Osteoblast (primary cell): Measurements from ENCODE around the gene INTS7. TPM values are rescaled to one million over a fixed set of nuclear protein-coding genes. Genes with fewer than 3 reads are reported as not detected.
"Not testable (repeated sequence)": the region's sequence is repeated elsewhere in the genome, so short reads cannot be mapped to it uniquely, and the experiment has no call there.

ENCODE experiments used
- DNase-seq: peaks from one replicate; pipeline ENCODE4 v3.0.0; 2011; ENCODE audit warnings: low spot score, mixed read lengths; ENCODE audit not compliant: insufficient read length; ENCODE audit errors: missing footprints
- H2AFZ ChIP-seq: 2 replicates; pipeline ENCODE4 v1.6.0; 2011; ENCODE audit warnings: mild to moderate bottlenecking, low read length
- H3K27ac ChIP-seq: 2 replicates; pipeline ENCODE4 v1.5.1; 2011; ENCODE audit warnings: mild to moderate bottlenecking, low read depth, low read length, moderate library complexity
- H3K27me3 ChIP-seq: 2 replicates; pipeline ENCODE4 v1.6.0; 2012; ENCODE audit warnings: mild to moderate bottlenecking, control low read depth, inconsistent platforms, low read length, moderate library complexity; ENCODE audit not compliant: insufficient read depth
- H3K36me3 ChIP-seq: 2 replicates; pipeline ENCODE4 v1.5.1; 2011; ENCODE audit warnings: mild to moderate bottlenecking, low read length, control low read depth, moderate library complexity; ENCODE audit not compliant: insufficient read depth
- H3K4me1 ChIP-seq: 2 replicates; pipeline ENCODE4 v1.5.1; 2011; ENCODE audit warnings: mild to moderate bottlenecking, low read length, control low read depth, moderate library complexity; ENCODE audit not compliant: insufficient read depth
- H3K4me2 ChIP-seq: 2 replicates; pipeline ENCODE4 v1.6.0; 2011; ENCODE audit warnings: mild to moderate bottlenecking, low read length; ENCODE audit not compliant: insufficient read depth
- H3K4me3 ChIP-seq: fragments of 200-600 bp; sonication (generic); 3 replicates; pipeline ENCODE4 v1.5.1; 2012; ENCODE audit warnings: mild to moderate bottlenecking, low read length, inconsistent platforms; ENCODE audit not compliant: insufficient read depth
- H3K79me2 ChIP-seq: 2 replicates; pipeline ENCODE4 v1.6.0; 2012; ENCODE audit warnings: mild to moderate bottlenecking, low read length, control low read depth, inconsistent platforms; ENCODE audit not compliant: insufficient read depth
- H3K9me3 ChIP-seq: 2 replicates; pipeline ENCODE4 v1.5.1; 2011; ENCODE audit warnings: low read depth, low read length, control low read depth
- H4K20me1 ChIP-seq: 2 replicates; pipeline ENCODE4 v1.6.0; 2012; ENCODE audit warnings: mild to moderate bottlenecking, low read length, control low read depth; ENCODE audit not compliant: insufficient read depth
- total RNA-seq: library from RNA; depleted of rRNA; stranded (reverse); fragments of >200 nt; gene quantifications from 2 replicates; pipeline ENCODE4 v1.2.3, GENCODE V29; 2012
- TF ChIP-seq, protein P1 (sequence below): IDR thresholded peaks from 2 replicates; pipeline ENCODE4 v1.5.1; 2011; ENCODE audit warnings: mild to moderate bottlenecking, low read depth, low read length, moderate library complexity; ENCODE audit errors: extremely low read depth

The INTS7 gene
- total RNA-seq, 1 donor: 20.3 TPM

DNA sequence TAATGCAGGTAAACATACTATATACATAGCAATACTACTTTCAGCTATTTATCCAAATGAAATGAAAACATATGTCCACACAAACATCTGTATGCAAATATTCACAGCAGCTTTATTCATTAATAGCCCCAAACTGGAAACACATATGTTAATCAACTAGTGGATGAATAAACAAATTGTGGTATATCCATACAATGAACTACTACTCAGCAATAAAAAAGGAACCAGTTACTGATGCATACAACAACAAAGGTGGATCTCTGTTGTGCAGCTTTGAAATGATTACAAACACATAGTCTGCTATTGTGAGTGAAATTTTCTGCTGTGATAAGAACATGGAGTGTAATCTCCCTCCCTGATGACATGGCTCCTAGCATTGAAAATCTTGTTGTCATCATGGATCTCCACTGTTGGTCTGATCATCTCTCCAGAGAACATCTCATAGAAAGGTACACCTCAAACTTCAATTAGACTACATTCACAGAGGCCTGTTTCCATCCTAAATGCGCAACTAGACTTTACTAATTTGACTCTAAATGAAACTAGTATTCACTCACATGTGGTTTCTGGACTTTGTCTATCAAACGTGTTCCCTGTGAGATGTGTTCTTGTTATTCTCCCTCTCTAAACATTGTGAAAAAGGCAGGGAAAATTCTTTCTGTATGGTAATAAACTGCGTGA, 10.7 kb downstream of the INTS7 start:
- peaks cover 5% of the 10 kb centered on the region for H3K4me1 ChIP-seq

DNA sequence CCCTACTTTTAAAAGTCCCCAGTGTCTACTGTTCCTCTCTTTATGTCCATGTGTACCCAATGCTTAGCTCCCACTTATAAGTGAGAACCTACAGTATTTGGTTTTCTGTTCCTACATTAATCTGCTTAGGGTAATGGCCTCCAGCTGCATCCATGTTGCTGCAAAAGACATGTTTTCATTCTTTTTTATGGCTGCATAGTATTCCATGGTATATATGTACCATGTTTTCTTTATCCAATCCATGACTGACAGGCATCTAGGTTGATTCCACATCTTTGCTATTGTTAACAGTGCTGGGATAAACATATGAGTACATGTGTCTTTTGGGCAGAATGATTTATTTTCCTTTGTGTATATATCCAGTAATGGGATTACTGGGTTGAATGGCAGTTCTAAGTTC, 12.4 kb downstream of the INTS7 start:
- not testable (repeated sequence) for H3K27me3 ChIP-seq, H3K9me3 ChIP-seq, H2AFZ ChIP-seq, H3K36me3 ChIP-seq, H3K4me1 ChIP-seq, H4K20me1 ChIP-seq, H3K4me2 ChIP-seq, H3K4me3 ChIP-seq, DNase-seq, H3K27ac ChIP-seq
- peaks cover 64% of the 10 kb centered on the region for H3K79me2 ChIP-seq

More for the DNA sequence above, 10.7 kb downstream of the INTS7 start:
- Histone ChIP-seq H3K27me3 (no peaks in the 10 kb centered on the region), H4K20me1 (no peaks in the 10 kb centered on the region), H3K27ac (no peak overlapping the region), H3K9me3 (no peaks in the 10 kb centered on the region), H3K79me2 (peaks cover 81% of the 10 kb centered on the region), H2AFZ (no peak overlapping the region), H3K4me2 (no peak overlapping the region), H3K4me3 (no peak overlapping the region), H3K36me3 (peaks cover 3% of the 10 kb centered on the region)
- no peak for DNase-seq
- TF ChIP-seq, protein P1, sequence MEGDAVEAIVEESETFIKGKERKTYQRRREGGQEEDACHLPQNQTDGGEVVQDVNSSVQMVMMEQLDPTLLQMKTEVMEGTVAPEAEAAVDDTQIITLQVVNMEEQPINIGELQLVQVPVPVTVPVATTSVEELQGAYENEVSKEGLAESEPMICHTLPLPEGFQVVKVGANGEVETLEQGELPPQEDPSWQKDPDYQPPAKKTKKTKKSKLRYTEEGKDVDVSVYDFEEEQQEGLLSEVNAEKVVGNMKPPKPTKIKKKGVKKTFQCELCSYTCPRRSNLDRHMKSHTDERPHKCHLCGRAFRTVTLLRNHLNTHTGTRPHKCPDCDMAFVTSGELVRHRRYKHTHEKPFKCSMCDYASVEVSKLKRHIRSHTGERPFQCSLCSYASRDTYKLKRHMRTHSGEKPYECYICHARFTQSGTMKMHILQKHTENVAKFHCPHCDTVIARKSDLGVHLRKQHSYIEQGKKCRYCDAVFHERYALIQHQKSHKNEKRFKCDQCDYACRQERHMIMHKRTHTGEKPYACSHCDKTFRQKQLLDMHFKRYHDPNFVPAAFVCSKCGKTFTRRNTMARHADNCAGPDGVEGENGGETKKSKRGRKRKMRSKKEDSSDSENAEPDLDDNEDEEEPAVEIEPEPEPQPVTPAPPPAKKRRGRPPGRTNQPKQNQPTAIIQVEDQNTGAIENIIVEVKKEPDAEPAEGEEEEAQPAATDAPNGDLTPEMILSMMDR: no peak

DNA sequence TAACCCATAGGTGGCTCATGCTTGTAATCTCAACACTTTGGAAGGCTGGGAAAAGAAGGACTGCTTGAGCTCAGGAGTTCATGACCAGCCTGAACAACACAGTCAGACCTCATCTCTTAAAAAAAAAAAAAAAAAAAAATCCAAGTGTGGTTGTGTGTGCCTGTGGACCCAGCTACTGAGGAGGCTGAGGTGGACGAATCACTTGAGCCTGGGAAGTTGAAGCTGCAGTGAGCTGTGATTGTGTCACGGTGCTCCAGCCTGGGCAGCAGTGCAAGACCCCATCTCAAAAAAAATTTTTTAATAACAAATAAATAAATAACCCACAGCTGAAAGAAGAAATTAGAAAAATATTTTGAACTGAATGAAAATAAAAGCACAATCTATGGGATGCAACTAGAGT, 13.8 kb downstream of the INTS7 start:
- Histone ChIP-seq H2AFZ (no peak overlapping the region), H3K4me1 (no peaks in the 10 kb centered on the region), H4K20me1 (no peaks in the 10 kb centered on the region), H3K4me3 (no peak overlapping the region), H3K9me3 (no peaks in the 10 kb centered on the region), H3K4me2 (no peak overlapping the region), H3K36me3 (peaks cover 7% of the 10 kb centered on the region), H3K27me3 (no peaks in the 10 kb centered on the region), H3K79me2 (peaks cover 50% of the 10 kb centered on the region), H3K27ac (no peak overlapping the region)
- DNase-seq: no peak
- TF ChIP-seq, protein P1: no peak

DNA sequence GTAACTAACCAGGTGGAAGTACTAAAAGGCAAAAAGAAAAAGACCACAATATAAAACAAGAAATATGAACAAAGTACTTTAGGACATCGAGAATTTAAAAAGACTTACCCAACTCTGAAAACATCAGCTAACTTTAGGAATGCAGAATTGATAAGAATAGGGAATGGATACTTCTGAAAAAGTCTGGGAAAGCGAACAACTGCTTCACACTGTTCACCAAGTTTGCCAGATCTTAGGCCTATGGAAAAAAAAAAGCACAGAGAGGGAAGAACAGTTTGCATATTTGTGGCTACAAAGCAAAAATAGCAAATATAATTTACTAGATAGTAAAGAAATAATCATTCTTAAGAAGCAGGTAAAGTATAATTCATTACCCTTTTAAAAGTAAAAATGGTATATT, 14.4 kb downstream of the INTS7 start:
- Histone ChIP-seq H3K79me2 (peaks cover 44% of the 10 kb centered on the region), H3K27me3 (no peaks in the 10 kb centered on the region), H3K27ac (no peak overlapping the region), H3K4me3 (no peak overlapping the region), H3K36me3 (peaks cover 13% of the 10 kb centered on the region), H3K4me2 (no peak overlapping the region), H3K9me3 (no peaks in the 10 kb centered on the region), H2AFZ (no peak overlapping the region), H4K20me1 (no peaks in the 10 kb centered on the region), H3K4me1 (no peaks in the 10 kb centered on the region)
- TF ChIP-seq, protein P1: no peak
- DNase-seq: no peak
